GM21390 (cell line): Measurements from ENCODE around the gene ZFHX3.

Source experiments
- ATAC-seq: cut with Tn5 transposase; IDR thresholded peaks from one replicate; pipeline ENCODE4 v1.9.1; 2021; ENCODE audit not compliant: unreplicated experiment

The ZFHX3 gene

GRCh38 chr16:73057291-73058210 is 9.6 kb upstream of the ZFHX3 start:
- ATAC-seq = peak; percentile 44

DNA sequence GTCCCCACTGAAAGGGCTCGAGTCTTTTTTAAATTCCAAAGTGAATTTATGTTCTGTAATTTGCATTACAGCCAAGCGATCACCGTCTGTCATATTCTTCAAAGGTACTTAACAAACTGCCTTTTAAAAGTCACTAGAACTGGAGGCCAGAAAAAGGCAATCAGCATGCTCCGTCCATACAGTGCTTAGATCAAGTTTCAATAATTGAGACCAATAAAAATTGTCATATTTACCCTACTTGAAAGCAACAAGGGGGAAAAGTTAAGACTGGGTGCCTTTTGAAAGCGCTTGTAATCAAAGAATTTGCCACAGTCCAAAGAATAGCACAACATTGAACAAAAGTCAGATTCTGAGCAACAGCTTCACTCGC is 9.0 kb upstream of the ZFHX3 start:
- ATAC-seq = no peak

DNA sequence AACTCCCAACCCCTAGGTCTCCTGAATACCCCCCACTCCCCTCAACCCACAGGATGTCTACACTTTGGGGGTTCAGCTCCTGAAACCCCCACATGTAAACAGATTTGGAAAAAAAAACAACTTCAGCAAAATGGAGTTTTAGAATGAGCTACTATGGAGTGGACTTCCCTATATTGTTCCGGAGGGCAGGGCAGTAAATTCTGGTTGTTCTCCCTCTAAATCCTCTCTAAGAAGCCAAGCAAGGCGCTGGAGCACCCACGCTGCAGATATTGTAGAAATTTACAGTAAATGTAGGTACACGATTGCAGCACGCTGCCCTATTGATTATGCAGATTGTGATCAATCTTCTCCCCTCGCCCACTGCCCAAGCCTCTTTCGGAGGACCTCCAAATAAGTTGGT is 8.5 kb upstream of the ZFHX3 start:
- ATAC-seq = no peak

DNA sequence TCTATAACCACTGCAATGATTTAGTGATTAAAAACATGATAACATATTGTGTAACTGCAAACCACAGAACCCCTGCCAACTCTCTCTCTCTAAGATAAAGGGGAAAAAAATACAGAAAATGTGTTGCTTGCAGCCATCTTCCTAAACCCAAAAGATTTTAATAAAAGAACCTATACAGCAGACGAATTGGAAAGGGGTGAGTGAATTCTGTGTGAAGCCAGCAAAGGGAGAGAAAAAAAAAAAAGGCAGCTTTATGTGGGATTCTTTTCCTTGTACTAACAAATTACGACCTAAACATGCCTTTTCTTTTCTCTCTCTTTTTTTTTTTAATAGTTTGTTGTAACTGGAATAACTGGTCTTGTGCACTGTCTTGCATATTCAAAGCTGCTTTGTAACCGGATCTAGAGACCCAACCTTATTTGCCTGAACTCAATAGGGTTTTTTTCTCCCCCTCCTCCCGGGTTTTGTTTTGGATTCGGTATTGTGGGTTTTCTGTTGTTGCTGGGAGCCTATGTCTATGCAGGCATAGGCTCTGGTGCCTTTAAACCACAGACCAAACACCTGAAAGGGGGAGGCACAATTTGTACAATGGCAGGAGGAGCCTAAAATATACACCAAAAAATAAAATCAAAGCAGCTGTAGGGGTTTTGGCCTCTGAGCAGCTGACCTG is 7.0 kb upstream of the ZFHX3 start:
- no peak for ATAC-seq

- ATAC-seq = no peak
Observed at GRCh38 chr16:73054498-73054812, 6.5 kb upstream of the ZFHX3 start.

DNA sequence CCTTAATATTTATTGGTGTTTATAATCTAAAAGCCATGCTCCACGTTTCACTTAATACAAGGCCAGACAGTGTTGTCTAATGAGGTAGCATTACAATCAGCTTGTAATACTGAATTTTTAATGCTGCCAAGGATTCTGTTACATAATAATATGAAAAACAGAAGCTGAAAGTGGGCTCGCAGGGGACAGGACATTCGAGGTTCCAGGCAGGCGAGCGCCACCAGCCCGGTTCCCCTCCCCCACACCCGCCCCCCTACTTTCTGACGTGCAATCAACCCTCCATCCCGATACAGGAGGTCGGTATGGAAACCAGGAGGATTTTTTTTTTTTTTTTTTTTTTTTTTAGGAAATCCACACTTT is 6.2 kb upstream of the ZFHX3 start:
- ATAC-seq = no peak

DNA sequence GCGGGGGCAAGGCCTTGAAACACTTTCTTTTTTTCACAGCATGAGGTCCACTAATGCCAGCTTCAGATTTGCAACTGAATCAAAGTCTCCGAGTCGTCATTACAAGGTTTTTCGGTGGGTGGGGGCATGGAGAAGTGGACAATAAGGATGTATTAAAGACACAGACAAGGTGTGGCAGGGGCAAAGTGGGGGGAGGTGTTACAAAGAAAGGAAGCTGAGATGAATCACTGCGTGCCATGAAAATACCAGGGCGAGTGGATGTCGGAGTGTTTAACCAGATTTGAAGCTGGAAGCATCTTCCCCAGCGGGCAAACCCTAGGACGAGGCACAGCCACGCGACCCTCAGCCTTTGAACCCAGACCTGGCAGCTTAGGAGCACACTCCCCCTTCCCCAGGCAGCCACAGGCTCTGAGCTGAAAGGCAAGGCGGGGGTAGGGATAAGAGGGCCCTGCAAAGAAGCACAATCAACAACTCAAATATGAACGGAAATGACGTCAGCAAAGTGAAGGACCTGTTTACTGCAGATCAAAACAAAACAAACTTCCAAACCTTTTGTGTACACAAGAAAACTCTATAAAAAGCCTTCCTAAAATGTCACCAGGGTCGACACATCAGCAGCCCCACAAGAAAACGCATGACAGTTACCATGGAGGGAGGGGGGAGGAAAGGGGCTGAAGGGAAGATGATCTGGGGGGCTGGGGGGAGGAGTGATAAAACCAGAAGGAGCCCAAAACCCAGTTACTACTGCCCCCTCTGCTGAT is 5.6 kb upstream of the ZFHX3 start:
- no peak for ATAC-seq

- no peak for ATAC-seq
Observed at GRCh38 chr16:73053038-73053363, 5.1 kb upstream of the ZFHX3 start.

DNA sequence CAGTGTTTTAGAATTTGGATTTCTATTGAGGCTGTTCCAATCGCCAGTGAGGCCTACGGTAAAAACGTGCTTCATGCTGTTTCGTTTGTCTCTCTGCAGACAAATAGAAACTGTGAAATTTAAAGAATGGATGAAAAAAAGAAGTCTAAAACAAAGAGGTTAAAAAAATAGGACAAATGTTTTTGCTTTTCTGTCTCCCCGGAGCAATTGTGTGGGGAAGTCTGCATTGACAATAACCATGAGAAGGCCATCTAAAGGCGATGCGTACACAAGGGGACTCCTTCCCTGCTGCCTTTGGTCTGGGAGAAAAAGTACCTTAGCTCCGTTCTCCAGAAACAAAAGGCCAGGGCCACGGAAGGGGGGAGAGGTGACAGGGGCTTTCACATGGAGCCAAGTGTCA is 4.6 kb upstream of the ZFHX3 start:
- ATAC-seq = no peak

DNA sequence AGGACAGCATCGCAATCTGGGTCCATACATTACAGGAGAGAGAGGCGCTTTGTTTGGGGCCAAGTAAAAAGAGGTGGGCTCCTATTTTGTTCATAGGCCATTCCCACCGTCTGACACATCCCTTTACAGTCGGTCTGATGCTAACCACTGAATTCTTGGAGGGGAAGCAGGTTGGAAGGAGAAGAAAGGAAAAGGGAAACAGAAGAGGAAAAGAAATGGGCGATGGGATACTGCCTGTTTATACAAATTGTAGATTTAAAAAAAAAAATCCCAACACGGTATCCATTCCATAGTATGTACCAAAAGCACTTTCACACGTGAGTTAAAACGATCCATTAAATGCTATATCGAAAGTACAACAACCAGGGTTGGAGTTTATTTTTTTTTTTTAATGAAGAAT is 4.0 kb upstream of the ZFHX3 start:
- no peak for ATAC-seq

DNA sequence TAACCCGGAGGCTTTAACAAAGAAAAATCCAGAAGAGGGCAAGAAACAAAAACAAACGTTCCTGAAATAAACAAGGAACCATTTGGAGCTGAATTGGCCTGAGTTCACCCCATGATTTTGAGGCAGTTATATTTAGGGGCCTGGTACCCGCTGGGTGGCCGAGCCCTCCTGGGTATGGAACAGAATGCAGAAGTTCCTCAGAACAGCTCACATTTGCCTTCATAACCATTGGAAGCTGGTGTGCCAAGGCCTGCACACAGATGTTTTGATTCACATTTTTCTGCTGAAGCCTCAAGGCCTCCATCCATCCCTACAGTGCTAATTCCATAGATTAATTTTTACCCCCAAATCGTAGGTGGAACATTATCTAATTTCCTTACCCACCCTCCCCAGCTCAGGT is 3.3 kb upstream of the ZFHX3 start:
- ATAC-seq = no peak

DNA sequence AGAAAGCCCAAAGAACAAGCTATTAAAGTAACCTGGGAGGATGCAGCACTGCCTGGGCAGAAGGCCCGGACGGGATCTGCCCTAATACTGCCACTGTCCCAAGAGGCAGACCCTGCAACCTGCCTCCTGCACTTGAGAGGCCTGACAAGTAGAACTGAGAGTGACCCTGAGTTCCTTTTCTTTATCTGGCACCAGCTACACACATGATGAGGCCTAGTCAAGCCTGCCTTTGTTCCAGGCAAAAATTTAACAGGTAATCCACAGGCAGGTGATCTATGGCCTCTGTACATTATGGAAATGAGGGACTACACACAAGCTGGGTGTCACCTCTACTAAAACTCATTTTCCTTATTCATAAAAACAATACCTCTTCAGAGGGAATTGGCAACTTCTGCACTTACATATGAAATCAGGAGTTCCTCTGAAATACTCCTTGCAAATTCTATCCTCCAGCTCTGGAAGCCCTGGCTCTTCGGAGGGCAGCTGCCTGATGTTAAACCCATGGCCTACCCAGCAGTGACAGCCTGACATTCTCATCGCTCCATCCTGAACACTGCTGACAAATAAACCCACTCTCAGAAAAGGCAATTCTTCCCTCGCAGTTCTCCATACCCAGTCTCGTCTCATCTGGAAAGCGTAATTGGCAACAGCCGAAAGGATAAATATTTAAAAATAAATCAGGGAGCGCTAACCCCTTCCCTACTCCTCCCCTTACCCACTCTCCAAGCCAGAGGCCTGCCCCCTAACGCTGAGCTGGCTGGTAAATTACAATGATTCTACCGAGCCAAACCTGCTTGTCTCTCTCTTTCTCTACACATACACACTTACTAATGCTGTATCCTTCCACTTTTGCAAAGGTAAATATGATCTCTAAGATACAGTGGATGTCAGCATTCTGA is 2.5 kb upstream of the ZFHX3 start:
- ATAC-seq = no peak

DNA sequence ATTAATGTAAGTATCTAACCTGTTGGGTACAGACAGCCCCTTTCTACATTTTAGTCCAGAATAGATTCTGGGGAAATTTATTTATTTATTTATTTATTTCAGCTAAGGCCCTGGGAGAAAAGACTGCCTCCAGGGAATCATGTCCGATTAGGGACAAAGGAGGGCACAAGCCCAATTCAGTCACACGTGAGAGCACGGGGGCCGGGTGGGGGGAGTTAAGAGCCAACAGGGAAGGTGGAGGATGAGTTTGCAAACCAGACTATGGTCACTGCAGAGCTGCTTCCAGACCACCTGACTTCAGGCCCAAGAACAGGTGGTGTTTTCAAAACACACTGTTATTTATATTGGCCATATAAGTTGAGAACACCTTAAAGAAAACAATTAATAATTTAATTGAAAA is 1.6 kb upstream of the ZFHX3 start:
- no peak for ATAC-seq

GRCh38 chr16:73049091-73049490 is 1.2 kb upstream of the ZFHX3 start:
- no peak for ATAC-seq

GRCh38 chr16:73048292-73049080 is 558 bp upstream of the ZFHX3 start:
- peak; percentile 4 for ATAC-seq

DNA sequence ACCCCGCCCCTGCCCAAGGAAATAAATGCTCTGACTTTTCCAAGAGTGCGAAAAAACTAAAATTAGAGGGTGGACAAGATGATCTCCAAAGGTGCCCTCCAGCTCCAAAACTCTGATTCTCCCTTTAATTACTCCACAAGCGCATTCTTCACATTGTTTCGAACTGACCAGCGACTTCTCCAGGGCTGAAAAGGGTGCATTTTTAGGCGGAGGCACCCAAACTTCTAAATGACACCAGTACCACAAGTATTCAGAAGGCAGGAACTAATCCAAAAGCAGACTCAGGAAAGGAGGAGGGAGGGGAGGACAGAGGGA is 750 bp downstream of the ZFHX3 start:
- no peak for ATAC-seq

DNA sequence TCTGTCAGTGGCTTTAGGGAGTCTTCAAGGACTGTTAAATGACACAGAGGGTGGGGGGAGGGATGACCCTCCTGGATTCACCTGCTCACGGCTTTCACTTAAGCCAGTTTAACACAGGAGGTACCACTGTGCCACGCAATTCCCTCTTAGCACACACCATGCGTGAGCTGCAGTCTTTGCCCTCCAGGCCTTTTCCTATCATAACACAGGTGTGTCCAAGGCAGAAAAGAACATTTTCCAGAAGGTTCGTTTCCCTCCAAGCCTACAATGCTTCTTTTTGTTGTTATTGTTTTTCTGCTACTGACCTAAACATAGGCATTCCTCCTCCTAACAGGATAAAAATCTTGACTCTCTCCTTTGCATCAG is 1.1 kb downstream of the ZFHX3 start:
- ATAC-seq = no peak

DNA sequence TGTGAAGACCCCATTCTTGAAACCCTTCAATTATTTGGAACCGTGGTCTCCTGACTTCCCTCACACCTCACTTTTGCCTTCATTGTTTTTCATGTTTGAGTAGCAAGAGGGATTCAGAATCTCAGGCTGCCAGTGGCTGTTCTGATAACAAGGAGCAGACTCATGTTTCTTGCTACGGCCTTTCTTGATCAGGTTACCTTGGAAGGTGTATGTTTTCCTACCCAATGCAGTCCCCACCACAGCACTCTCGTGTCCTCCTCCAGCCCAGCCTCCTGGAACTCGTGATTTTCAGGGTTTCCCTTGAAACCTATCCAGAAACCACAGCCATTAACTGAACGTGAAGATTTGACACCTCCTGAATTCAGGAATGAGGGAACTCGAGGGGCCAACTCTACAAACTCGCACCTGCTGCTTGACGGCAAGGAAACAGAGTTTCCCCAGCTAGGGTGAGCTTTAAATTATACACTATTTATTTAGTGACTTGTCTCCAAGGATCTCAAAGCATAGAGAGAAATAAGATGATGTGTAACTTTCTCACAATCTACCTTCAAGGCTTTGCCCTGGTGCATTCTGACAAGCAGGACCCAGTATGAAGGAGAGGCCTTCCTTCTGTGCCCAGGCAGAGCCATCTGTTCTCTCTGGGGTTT is 1.6 kb downstream of the ZFHX3 start:
- ATAC-seq = no peak

- no peak for ATAC-seq
Observed at GRCh38 chr16:73043828-73044467, 4.0 kb downstream of the ZFHX3 start.

DNA sequence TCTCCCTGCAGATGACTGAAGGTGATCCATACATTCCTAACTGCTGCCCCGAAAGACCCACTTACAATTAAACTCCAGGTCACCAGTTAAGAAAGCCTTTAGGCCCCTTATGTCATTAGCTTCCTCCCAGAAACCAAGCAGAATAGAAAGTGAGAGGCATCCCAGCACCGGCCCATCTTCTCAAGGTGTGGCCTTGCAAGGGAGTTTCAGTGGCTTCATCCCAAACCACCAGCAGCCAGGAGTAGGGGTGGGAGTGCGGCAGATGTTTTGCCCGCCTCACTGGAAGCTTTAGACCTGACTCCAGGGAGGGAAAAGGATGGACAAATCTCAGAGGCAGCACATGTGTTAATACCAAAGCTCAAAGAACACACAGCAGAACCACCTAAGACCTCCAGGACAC is 5.1 kb downstream of the ZFHX3 start:
- no peak for ATAC-seq
